ENCODE results near the gene RAB4B.

RAB4B gene

DNA sequence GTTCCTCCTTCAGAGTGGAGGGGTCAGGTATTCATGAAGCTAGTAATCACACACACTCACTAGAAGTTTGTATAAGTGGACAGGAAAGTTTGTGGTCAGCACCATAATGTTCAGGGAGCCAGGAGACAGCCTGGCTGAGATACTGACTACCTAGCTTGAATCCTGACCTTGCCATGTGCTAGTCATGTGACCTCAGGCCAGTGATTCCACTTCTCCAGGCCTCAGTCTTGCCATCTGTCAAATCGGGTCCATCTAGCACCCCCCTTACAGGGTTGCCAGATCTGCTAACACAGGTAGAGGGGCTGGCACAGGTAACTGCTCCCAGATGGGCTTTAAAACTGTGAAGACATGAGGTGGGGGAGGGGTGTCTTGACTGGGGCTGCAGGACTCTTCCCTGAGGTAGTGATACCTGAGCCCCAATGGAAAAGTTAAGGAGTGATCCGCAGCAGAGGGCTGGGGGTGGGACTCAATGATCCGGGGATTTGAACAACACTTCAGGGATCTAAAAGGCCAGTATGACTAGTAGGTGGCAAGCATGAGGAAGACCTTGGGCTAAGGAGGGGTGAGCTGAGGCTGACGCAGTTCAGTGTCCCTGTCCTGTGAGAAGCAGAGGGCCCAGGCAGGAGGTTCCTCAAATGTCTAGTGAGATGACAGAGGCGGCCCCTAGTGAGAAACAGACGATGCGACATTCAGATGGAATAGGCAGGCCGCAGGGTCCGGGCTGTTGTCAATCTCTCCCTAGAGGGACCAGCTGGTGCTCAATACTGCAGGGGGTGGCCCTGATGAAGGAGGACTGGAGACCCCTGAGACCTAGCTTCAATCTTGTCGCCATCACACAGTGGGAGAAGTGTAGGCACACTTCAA, 36.3 kb upstream of the RAB4B start:
- no peaks in the 10 kb centered on the region for H3K27me3 ChIP-seq (ENCODE audit: insufficient read depth, low read length)
- WGBS, result 92% methylated on average over 10 of the region's 10 CpGs
- no peaks in the 10 kb centered on the region for H3K9me3 ChIP-seq (ENCODE audit: insufficient read depth, low read depth, low read length)
- H3K27ac ChIP-seq (ENCODE audit: low read depth, low read length), result no peak overlapping the region
- no peak overlapping the region; the same call in 1 of the 2 replicates for H3K9ac ChIP-seq (ENCODE audit: low read depth, low read length)
- H3K4me3 ChIP-seq (ENCODE audit: low read length), result no peak overlapping the region
- peaks cover 39% of the 10 kb centered on the region for H3K36me3 ChIP-seq (ENCODE audit: insufficient read depth, low read length)
- H3K4me1 ChIP-seq (ENCODE audit: insufficient read depth, low read length), result peaks cover 8% of the 10 kb centered on the region

GRCh38 chr19:40742477-40742876, 35.6 kb upstream of the RAB4B start:
- H3K4me3 ChIP-seq (ENCODE audit: low read length), result no peak overlapping the region
- no peak overlapping the region; the same call in 1 of the 2 replicates for H3K9ac ChIP-seq (ENCODE audit: low read depth, low read length)
- H3K4me1 ChIP-seq (ENCODE audit: insufficient read depth, low read length), result peaks cover 8% of the 10 kb centered on the region
- H3K9me3 ChIP-seq (ENCODE audit: insufficient read depth, low read depth, low read length), result no peaks in the 10 kb centered on the region
- no peak overlapping the region for H3K27ac ChIP-seq (ENCODE audit: low read depth, low read length)
- 94% methylated on average over 17 of the region's 17 CpGs for WGBS
- no peaks in the 10 kb centered on the region for H3K27me3 ChIP-seq (ENCODE audit: insufficient read depth, low read length)
- peaks cover 32% of the 10 kb centered on the region for H3K36me3 ChIP-seq (ENCODE audit: insufficient read depth, low read length)

- H3K36me3 ChIP-seq (ENCODE audit: insufficient read depth, low read length), result peaks cover 29% of the 10 kb centered on the region
Observed at GRCh38 chr19:40742886-40743285, 35.2 kb upstream of the RAB4B start.

GRCh38 chr19:40743926-40744325, 34.1 kb upstream of the RAB4B start:
- no peaks in the 10 kb centered on the region for H3K27me3 ChIP-seq (ENCODE audit: insufficient read depth, low read length)
- H3K27ac ChIP-seq (ENCODE audit: low read depth, low read length), result no peak overlapping the region
- 97% methylated on average over 10 of the region's 10 CpGs for WGBS
- no peak overlapping the region for H3K4me3 ChIP-seq (ENCODE audit: low read length)
- peaks cover 8% of the 10 kb centered on the region for H3K4me1 ChIP-seq (ENCODE audit: insufficient read depth, low read length)
- H3K9me3 ChIP-seq (ENCODE audit: insufficient read depth, low read depth, low read length), result no peaks in the 10 kb centered on the region
- peaks cover 23% of the 10 kb centered on the region for H3K36me3 ChIP-seq (ENCODE audit: insufficient read depth, low read length)
- H3K9ac ChIP-seq (ENCODE audit: low read depth, low read length), result no peak overlapping the region

More at GRCh38 chr19:40742886-40743285, 35.2 kb upstream of the RAB4B start:
- Histone ChIP-seq H3K9ac (ENCODE audit: low read depth, low read length) (no peak overlapping the region), H3K27me3 (ENCODE audit: insufficient read depth, low read length) (no peaks in the 10 kb centered on the region), H3K4me1 (ENCODE audit: insufficient read depth, low read length) (peaks cover 8% of the 10 kb centered on the region), H3K27ac (ENCODE audit: low read depth, low read length) (no peak overlapping the region), H3K4me3 (ENCODE audit: low read length) (no peak overlapping the region), H3K9me3 (ENCODE audit: insufficient read depth, low read depth, low read length) (no peaks in the 10 kb centered on the region)
- 98% methylated on average over 12 of the region's 12 CpGs for WGBS

DNA sequence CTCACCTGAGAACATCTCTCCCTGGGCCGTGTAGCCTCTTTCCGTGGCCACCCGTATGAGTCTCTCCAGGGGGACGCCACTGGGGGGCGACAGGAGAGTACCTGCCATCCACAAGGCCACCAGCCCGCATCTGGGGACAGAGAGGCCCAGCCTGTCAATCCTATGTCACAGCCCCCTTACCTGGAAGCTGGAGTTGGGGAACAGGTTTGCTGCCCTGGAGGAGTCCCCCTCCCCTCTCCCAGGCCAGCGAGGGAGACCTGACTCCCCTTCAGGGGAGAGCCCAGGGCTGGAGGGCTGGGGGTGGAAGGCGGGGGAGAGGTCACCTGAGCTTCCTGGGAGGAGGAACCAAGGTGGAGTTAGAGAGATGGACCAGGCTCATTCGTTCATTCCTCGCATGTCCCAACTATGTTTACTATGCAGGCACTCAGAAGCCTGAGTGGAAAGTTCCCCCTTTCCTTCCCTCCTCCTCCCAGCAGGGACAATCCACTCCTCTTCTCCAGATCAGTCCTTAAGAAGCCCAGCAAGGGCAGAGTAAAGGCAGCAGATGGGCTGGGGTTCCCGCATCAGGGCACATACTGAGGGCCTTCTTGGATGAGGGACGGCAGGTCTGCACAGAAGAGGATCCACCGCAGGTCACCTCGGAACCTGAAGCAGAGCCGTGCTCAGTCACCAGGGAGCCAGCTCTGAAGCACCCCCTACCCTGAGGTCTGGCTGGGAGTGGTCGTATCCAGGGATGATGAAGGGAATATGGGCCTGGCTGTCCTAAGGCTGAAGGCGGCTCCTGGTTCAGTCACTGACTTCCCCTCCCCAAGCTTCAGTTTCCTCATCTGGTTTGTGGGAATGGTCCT, 33.3 kb upstream of the RAB4B start:
- WGBS, result 81% methylated on average over 16 of the region's 17 CpGs
- H3K9ac ChIP-seq (ENCODE audit: low read depth, low read length), result peak overlapping the region; percentile 38; the same call in 1 of the 2 replicates

GRCh38 chr19:40745402-40745780, 32.7 kb upstream of the RAB4B start:
- Histone ChIP-seq H3K9ac (ENCODE audit: low read depth, low read length) (peak overlapping the region; percentile 38; the same call in 1 of the 2 replicates), H3K27me3 (ENCODE audit: insufficient read depth, low read length) (no peaks in the 10 kb centered on the region), H3K4me3 (ENCODE audit: low read length) (no peak overlapping the region), H3K4me1 (ENCODE audit: insufficient read depth, low read length) (peaks cover 15% of the 10 kb centered on the region), H3K9me3 (ENCODE audit: insufficient read depth, low read depth, low read length) (no peaks in the 10 kb centered on the region), H3K36me3 (ENCODE audit: insufficient read depth, low read length) (peaks cover 15% of the 10 kb centered on the region), H3K27ac (ENCODE audit: low read depth, low read length) (peak overlapping the region; percentile 38)
- 82% methylated on average over 6 of the region's 7 CpGs for WGBS

More for the DNA sequence above, 33.3 kb upstream of the RAB4B start:
- no peaks in the 10 kb centered on the region for H3K27me3 ChIP-seq (ENCODE audit: insufficient read depth, low read length)
- H3K4me1 ChIP-seq (ENCODE audit: insufficient read depth, low read length), result peaks cover 13% of the 10 kb centered on the region
- H3K9me3 ChIP-seq (ENCODE audit: insufficient read depth, low read depth, low read length), result no peaks in the 10 kb centered on the region
- H3K4me3 ChIP-seq (ENCODE audit: low read length), result no peak overlapping the region
- peak overlapping the region; percentile 38 for H3K27ac ChIP-seq (ENCODE audit: low read depth, low read length)
- peaks cover 16% of the 10 kb centered on the region for H3K36me3 ChIP-seq (ENCODE audit: insufficient read depth, low read length)

- no peak overlapping the region for H3K4me3 ChIP-seq (ENCODE audit: low read length)
- H3K9ac ChIP-seq (ENCODE audit: low read depth, low read length), result no peak overlapping the region
- H3K9me3 ChIP-seq (ENCODE audit: insufficient read depth, low read depth, low read length), result no peaks in the 10 kb centered on the region
- peaks cover 7% of the 10 kb centered on the region for H3K36me3 ChIP-seq (ENCODE audit: insufficient read depth, low read length)
- H3K4me1 ChIP-seq (ENCODE audit: insufficient read depth, low read length), result peaks cover 15% of the 10 kb centered on the region
- 96% methylated on average over 7 of the region's 7 CpGs for WGBS
- H3K27me3 ChIP-seq (ENCODE audit: insufficient read depth, low read length), result no peaks in the 10 kb centered on the region
- no peak overlapping the region for H3K27ac ChIP-seq (ENCODE audit: low read depth, low read length)
Observed at GRCh38 chr19:40747536-40747935, 30.5 kb upstream of the RAB4B start.

- Histone ChIP-seq H3K27ac (ENCODE audit: low read depth, low read length) (peak within 1 kb of the TSS; percentile 99), H3K9ac (ENCODE audit: low read depth, low read length) (peak within 1 kb of the TSS; percentile 99), H3K4me3 (ENCODE audit: low read length) (peak within 1 kb of the TSS; percentile 88), H3K9me3 (ENCODE audit: insufficient read depth, low read depth, low read length) (no peaks in the 10 kb centered on the region), H3K27me3 (ENCODE audit: insufficient read depth, low read length) (no peaks in the 10 kb centered on the region), H3K36me3 (ENCODE audit: insufficient read depth, low read length) (peaks cover 22% of the 10 kb centered on the region), H3K4me1 (ENCODE audit: insufficient read depth, low read length) (peaks cover 9% of the 10 kb centered on the region)
- 1% methylated on average over 43 of the region's 43 CpGs for WGBS
Observed at GRCh38 chr19:40750058-40750873, 27.8 kb upstream of the RAB4B start, which contains the start of gene ACTMAP. Gene ACTMAP, minus strand, starts transcription at chr19:40750477. Its CDS starts 674 bp downstream, at chr19:40749803.

DNA sequence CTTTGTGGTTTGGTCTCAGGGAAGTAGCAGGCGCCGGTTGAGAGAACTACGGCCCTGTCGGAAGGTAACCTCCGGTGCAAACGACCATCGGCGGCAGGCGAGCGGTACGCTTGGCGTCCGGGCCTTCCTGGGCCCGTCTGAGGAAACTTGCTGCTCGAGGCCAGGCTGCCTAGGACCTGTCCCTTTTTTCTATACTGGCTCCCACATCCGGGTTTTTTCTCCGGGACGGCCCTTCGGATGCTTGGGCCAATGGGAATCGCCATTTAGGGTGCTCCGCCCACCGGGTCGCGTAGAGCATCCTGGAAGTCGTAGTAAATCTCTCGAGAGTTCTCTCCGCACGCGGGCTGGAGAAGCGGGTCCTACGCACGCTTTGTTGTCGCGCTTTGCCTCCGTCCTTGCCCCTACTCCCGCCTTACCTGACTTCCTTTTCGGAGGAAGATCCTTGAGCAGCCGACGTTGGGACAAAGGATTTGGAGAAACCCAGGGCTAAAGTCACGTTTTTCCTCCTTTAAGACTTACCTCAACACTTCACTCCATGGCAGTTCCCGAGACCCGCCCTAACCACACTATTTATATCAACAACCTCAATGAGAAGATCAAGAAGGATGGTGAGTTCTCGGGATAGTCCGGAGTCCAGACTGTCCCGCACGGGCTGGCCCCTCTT, 27.0 kb upstream of the RAB4B start, which contains the start of gene SNRPA:
TSS of gene SNRPA (plus strand) at position 330 of the 664 bp plus-strand sequence. CDS start at position 536, 206 bp downstream.
- Histone ChIP-seq H3K27ac (ENCODE audit: low read depth, low read length) (peak within 1 kb of the TSS; percentile 99), H3K4me1 (ENCODE audit: insufficient read depth, low read length) (peaks cover 7% of the 10 kb centered on the region; the same call in 1 of the 2 replicates), H3K9ac (ENCODE audit: low read depth, low read length) (peak within 1 kb of the TSS; percentile 99), H3K36me3 (ENCODE audit: insufficient read depth, low read length) (peaks cover 29% of the 10 kb centered on the region), H3K9me3 (ENCODE audit: insufficient read depth, low read depth, low read length) (no peaks in the 10 kb centered on the region), H3K27me3 (ENCODE audit: insufficient read depth, low read length) (no peaks in the 10 kb centered on the region), H3K4me3 (ENCODE audit: low read length) (peak within 1 kb of the TSS; percentile 88)
- WGBS, result under 1% methylated on average over 46 of the region's 46 CpGs

GRCh38 chr19:40752257-40752781, 25.7 kb upstream of the RAB4B start:
- H3K36me3 ChIP-seq (ENCODE audit: insufficient read depth, low read length), result peaks cover 42% of the 10 kb centered on the region
- H3K4me3 ChIP-seq (ENCODE audit: low read length), result peak overlapping the region; percentile 88
- no peaks in the 10 kb centered on the region for H3K27me3 ChIP-seq (ENCODE audit: insufficient read depth, low read length)
- 76% methylated on average over 12 of the region's 12 CpGs for WGBS
- H3K27ac ChIP-seq (ENCODE audit: low read depth, low read length), result no peak overlapping the region
- H3K9ac ChIP-seq (ENCODE audit: low read depth, low read length), result peak overlapping the region; percentile 99; the same call in 1 of the 2 replicates
- no peaks in the 10 kb centered on the region for H3K9me3 ChIP-seq (ENCODE audit: insufficient read depth, low read depth, low read length)
- peaks cover 7% of the 10 kb centered on the region; the same call in 1 of the 2 replicates for H3K4me1 ChIP-seq (ENCODE audit: insufficient read depth, low read length)

Data from HUES64 (cell line).